DMS53 (cell line): ENCODE measurements around the gene RIT1.

Experiments used
- DNase-seq: peaks from one replicate; lab custom pipeline; 2025; lab: John Stamatoyannopoulos, UW

Gene RIT1

DNA sequence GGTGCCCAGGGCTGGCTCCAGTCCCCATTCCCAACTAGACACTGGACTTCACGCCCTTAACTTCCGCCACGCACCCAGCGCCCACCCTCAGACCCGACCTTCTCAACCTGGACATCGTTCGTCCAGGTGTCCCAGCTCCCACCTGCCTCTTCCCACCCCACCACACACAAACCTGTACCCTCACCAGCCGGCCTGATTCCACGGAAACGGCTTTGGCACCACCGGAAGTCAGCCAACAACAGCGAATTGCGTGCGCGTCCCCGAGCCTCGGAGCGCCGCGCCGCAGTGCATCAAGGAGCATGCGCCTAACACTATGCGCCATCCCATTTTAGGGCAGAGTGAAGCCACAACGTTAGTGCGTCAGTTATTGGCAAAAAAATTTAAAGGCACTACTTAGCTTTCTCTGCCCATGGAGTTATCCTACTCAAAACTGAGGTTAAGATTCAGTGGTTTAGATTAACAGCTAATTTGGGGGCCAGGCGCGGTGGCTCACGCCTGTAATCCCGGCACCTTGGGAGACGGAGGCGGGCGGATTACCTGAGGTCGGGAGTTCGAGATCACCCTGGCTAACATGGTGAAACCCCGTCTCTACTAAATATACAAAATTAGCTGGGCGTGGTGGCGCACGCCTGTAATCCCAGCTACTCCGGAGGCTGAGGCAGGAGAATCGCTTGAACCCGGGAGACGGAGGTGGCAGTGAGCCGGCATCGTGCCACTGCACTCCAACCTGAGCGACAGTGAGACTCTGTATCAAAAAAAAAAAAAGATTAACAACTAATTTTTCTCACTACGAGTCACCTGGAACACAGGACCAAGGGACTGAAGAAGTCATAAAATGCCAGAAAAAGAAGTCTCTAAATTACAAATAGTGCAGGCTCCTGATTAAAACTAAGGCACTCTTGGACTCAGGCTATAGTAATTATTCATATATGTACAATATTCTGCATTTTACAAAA is 53.9 kb downstream of the RIT1 start, which contains the start of gene GON4L:
Gene GON4L (minus strand): TSS at position 240 of the 956 bp plus-strand sequence. CDS start 3,434 bp downstream, outside the sequence.
- DNase-seq = peak; percentile 98

DNA sequence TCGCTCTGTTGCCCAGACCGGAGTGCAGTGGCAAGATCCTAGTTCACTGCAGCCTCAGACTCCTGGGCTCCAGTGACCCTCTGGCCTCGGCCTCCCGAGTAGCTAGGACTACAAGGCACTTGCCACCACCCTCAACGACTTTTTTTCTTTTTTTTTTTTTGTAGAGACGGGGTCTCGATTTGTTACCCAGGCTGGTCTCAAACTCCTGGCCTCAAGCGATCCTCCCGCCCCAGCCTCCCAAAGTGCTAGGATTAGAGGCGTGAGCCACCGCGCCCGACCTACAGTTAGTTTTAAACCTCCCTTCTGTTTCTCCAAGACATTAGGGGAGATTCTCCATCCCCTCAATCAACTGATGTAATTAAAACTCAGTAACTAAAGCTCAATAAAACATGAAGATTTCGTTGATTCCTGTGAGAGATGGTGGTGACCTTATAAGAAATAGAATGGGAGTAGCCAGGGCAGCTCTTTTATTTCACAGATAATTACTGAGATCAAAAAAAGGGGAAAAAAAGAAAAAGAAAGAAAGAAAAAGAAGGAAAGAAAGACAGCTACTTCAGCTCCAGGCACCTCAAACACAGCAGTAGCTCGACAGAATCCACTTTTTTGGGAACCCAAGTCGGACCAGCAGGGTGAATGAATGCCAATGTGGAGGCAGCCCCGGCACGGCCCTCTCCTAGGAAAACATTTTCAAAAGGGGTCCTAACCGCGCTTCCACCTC is 54.7 kb downstream of the RIT1 start:
- DNase-seq = no peak

GRCh38 chr1:155850345-155850744 is 60.8 kb downstream of the RIT1 start:
- DNase-seq = no peak

- DNase-seq = no peak
Observed at GRCh38 chr1:155847823-155848529, 63.2 kb downstream of the RIT1 start.
